ENCODE results near the gene CLASP2. TPM values are rescaled to one million over a fixed set of nuclear protein-coding genes. Genes with fewer than 3 reads are reported as not detected.

The CLASP2 gene
- total RNA-seq, 4 donors from 2014 or later = 49.5 to 66.5 (median 65.8) TPM

- no peak for TF ChIP-seq CTCF (IDR thresholded peaks at IDR 0.05; ENCODE audit: low read depth)
Measured at GRCh38 chr3:33663042-33663441, 55.0 kb downstream of the CLASP2 start.

GRCh38 chr3:33659856-33660434, 58.1 kb downstream of the CLASP2 start:
- no peak for TF ChIP-seq CTCF (IDR thresholded peaks at IDR 0.05; ENCODE audit: low read depth)

- TF ChIP-seq CTCF (IDR thresholded peaks at IDR 0.05; ENCODE audit: low read depth) = no peak
Measured at GRCh38 chr3:33658991-33659848, 58.8 kb downstream of the CLASP2 start.

GRCh38 chr3:33658621-33658990, 59.4 kb downstream of the CLASP2 start:
- no peak for TF ChIP-seq CTCF (IDR thresholded peaks at IDR 0.05; ENCODE audit: low read depth)

GRCh38 chr3:33658039-33658438, 60.0 kb downstream of the CLASP2 start:
- TF ChIP-seq CTCF (IDR thresholded peaks at IDR 0.05; ENCODE audit: low read depth) = no peak

GRCh38 chr3:33652736-33653135, 65.3 kb downstream of the CLASP2 start:
- no peak for TF ChIP-seq CTCF (IDR thresholded peaks at IDR 0.05; ENCODE audit: low read depth)

GRCh38 chr3:33650495-33650894, 67.6 kb downstream of the CLASP2 start:
- TF ChIP-seq CTCF (IDR thresholded peaks at IDR 0.05; ENCODE audit: low read depth) = no peak
